ENCODE results near the gene ZMYM4. TPM values are rescaled to one million over a fixed set of nuclear protein-coding genes. Genes with fewer than 3 reads are reported as not detected.

Gene ZMYM4
- total RNA-seq, 3 donors from 2014 or later: 47.2 to 71.1 (median 47.8) TPM

GRCh38 chr1:35444519-35444774, 175.9 kb downstream of the ZMYM4 start:
- no peaks in the 10 kb centered on the region for H3K36me3 ChIP-seq
- no peaks in the 10 kb centered on the region for H3K9me3 ChIP-seq
- no peaks in the 10 kb centered on the region for H3K27me3 ChIP-seq
- DNase-seq (ENCODE audit: low spot score in 2 of 2): no peak
- no peak overlapping the region for H3K27ac ChIP-seq
- no peak overlapping the region for H3K4me3 ChIP-seq
- no peak for TF ChIP-seq POLR2AphosphoS5 (IDR thresholded peaks at IDR 0.05)
- intact Hi-C loops (cut with DNase I; ENCODE audit: low total_unique reads): loop anchor here (10.0 kb wide), 1 partner anchor 120 kb away; no protein-coding TSS in a partner anchor
- no peaks in the 10 kb centered on the region for H3K4me1 ChIP-seq

GRCh38 chr1:35447278-35447677, 178.8 kb downstream of the ZMYM4 start:
- no peak overlapping the region for H3K4me3 ChIP-seq
- TF ChIP-seq POLR2AphosphoS5 (IDR thresholded peaks at IDR 0.05) (no peak), POLR2A (IDR thresholded peaks at IDR 0.05) (no peak), CTCF (IDR thresholded peaks at IDR 0.05) (no peak)
- H3K27ac ChIP-seq: no peak overlapping the region
- no peak for DNase-seq (ENCODE audit: low spot score in 2 of 2)
- intact Hi-C loops (cut with DNase I; ENCODE audit: low total_unique reads): loop anchor here (10.0 kb wide), 1 partner anchor 118 kb away; no protein-coding TSS in a partner anchor
- H3K9me3 ChIP-seq: no peaks in the 10 kb centered on the region
- peaks cover 12 to 13% of the 10 kb centered on the region in 2 donors for H3K4me1 ChIP-seq
- H3K36me3 ChIP-seq: no peaks in the 10 kb centered on the region
- H3K27me3 ChIP-seq: no peaks in the 10 kb centered on the region

GRCh38 chr1:35448344-35448801, 179.9 kb downstream of the ZMYM4 start:
- TF ChIP-seq POLR2A (IDR thresholded peaks at IDR 0.05) (no peak), CTCF (IDR thresholded peaks at IDR 0.05) (no peak), POLR2AphosphoS5 (IDR thresholded peaks at IDR 0.05) (no peak)
- Histone ChIP-seq H3K4me1 (peaks cover 12 to 20% of the 10 kb centered on the region in 2 donors), H3K36me3 (no peaks in the 10 kb centered on the region), H3K27ac (peak overlapping the region in 1 of 2 donors; percentile 74), H3K9me3 (no peaks in the 10 kb centered on the region), H3K4me3 (no peak overlapping the region), H3K27me3 (no peaks in the 10 kb centered on the region)
- intact Hi-C loops (cut with DNase I; ENCODE audit: low total_unique reads): loop anchor here (10.0 kb wide), 1 partner anchor 116 kb away; no protein-coding TSS in a partner anchor
- no peak for DNase-seq (ENCODE audit: low spot score in 2 of 2)

GRCh38 chr1:35449334-35450008, 181.0 kb downstream of the ZMYM4 start:
- peak overlapping the region in 1 of 2 donors; percentile 43 for H3K27ac ChIP-seq
- intact Hi-C loops (cut with DNase I; ENCODE audit: low total_unique reads): loop anchor here (10.0 kb wide), 1 partner anchor 115 kb away; no protein-coding TSS in a partner anchor
- H3K36me3 ChIP-seq: no peaks in the 10 kb centered on the region
- TF ChIP-seq CTCF (IDR thresholded peaks at IDR 0.05) (no peak), POLR2AphosphoS5 (IDR thresholded peaks at IDR 0.05) (no peak), POLR2A (IDR thresholded peaks at IDR 0.05) (no peak)
- H3K27me3 ChIP-seq: no peaks in the 10 kb centered on the region
- DNase-seq (ENCODE audit: low spot score in 2 of 2): no peak
- H3K4me1 ChIP-seq: peaks cover 12 to 20% of the 10 kb centered on the region in 2 donors
- H3K4me3 ChIP-seq: no peak overlapping the region
- no peaks in the 10 kb centered on the region for H3K9me3 ChIP-seq

GRCh38 chr1:35451125-35451528, 182.6 kb downstream of the ZMYM4 start:
- intact Hi-C loops (cut with DNase I; ENCODE audit: low total_unique reads): no loop called here
- Histone ChIP-seq H3K27me3 (no peaks in the 10 kb centered on the region), H3K9me3 (no peaks in the 10 kb centered on the region), H3K36me3 (no peaks in the 10 kb centered on the region), H3K27ac (peak overlapping the region; percentile 70 to 73), H3K4me3 (no peak overlapping the region), H3K4me1 (peaks cover 12 to 20% of the 10 kb centered on the region in 2 donors)
- peak; percentile 70 to 73 for DNase-seq (ENCODE audit: low spot score in 2 of 2)
- TF ChIP-seq CTCF (IDR thresholded peaks at IDR 0.05) (peak; percentile 64 to 91 (median 89)), POLR2AphosphoS5 (IDR thresholded peaks at IDR 0.05) (no peak)

All from breast epithelium (tissue), 4 donors.